NCI-H1105 treated with DMSO at 0.1 percent for 48 hours (cell line): ENCODE data around the gene LSS.

ENCODE experiments used
- DNase-seq: peaks from one replicate; lab custom pipeline; 2025; lab: John Stamatoyannopoulos, UW

The LSS gene

DNA sequence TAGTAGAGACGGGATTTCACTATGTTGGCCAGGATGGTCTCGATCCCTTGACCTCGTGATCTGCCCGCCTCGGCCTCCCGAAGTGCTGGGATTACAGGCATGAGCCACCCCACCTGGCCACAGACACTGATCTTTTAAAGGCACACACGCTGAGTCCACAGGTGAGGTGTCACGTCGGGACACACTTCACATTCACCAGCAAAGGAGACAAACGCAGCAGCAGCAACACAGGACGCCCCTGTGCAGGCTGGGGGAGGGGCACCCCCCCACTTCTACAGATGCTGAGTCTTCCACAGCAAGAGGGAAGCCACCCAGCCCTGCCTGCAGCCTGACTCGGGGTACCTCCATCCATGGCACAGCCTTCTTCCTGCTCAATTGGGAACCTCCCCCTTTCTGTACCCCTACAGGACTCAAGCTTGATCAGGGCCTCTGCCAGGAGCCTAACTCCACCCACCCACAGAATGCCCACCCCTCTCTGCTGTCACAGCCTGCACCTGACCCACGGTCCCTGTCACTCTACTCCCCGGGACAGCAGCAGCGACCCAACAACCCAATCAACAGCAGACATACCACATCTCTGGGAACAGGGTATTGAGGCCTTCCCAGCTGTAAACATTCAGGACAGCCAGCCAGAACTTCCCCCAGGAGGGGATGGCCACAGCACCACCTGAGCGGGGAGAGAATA lies 9.5 kb downstream of the LSS start:
- DNase-seq, result no peak

DNA sequence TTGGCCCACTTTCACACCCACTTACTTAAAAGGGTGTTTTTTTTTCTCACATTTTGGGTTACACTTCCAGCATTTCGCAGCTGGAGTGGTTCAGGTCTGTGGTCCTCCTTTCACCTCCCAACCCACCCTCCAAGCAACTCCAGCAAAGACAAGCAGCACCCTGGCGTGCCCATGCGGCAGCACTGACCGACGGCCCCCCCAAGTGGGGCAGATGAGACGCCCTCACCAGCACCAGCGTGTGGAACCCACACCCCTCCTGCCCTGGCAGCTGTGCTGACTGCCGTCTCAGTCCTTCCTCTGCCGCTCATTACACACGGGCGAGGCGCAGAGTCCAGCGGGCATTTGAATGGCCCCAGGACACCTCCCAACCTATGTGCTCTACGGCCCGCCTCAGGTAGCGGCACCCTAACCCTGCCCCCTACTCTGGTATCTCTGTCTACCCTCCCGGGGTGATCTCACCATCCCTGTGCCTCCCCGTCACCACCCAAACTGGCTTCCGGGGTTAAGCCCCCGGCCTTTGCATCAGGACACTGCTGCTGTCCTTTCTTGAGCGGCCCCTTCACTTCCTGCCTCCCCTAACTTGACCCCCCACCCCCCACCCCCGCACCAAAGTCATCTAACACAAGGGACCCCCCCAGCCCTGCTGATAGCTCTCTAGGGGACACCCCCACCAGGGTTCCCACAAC lies 10.9 kb downstream of the LSS start:
- DNase-seq, result no peak

DNA sequence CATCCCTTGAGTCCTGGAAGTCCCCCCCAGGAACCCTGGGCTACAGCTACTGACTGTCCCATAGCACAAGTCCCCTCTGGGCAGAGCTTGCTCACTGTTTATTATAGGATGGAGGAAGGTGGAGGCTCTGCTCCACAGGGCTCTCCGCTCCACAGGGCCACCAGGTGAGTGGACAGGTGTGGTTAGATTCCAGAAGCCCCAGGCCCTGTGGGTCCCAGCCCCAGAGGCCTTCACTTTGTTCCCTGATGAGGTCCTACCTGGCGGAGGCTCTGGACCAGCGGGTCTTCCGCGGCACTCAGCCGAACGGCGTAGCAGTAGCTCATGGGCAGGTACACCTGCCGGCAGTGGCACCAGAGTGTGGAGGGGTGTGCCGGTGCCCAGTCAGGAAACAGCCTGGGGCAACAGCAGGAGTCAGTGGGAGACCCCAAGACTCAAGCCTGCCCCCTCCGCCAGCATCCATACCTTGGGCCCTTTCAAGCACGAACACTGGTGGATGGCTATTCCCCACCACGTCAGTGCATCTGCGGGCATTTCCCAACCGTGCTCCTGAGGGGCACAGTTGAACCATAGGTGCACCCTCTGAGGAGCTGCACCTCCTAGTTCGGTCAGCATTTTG lies 12.3 kb downstream of the LSS start:
- DNase-seq, result no peak

DNA sequence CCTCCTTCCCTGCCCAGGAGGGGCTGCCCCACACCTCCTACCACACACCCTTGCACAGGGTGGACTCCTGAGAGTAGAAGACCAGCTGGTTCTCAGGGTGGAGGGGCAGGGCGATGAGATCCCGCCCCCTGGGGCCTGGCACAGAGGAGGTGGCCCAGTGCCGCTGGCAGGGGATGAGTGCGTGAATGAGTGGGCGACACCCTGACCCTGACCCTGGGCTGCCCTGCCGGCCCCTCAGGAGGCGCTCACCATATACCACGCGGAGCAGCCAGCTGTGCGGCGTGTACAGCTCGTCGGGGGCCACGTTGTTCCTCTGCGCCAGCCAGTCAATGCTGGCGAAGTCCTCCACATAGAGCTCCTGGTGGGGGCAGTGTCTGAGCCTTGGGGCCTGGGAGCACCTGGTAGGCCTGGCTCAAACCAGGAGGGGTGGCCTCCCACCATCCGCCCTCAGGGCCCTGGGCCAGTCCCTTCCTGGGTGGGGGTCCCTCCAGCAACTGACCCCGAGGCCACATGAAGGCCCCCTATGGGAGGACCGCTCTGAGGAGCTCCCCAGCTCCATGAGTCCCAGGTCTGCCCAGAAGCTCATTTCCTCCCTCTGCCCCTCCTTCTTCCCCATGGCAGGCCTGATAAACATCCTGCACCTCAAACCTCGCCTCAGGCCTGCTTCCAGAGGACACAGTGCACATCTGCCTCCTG lies 13.0 kb downstream of the LSS start:
- no peak for DNase-seq

DNA sequence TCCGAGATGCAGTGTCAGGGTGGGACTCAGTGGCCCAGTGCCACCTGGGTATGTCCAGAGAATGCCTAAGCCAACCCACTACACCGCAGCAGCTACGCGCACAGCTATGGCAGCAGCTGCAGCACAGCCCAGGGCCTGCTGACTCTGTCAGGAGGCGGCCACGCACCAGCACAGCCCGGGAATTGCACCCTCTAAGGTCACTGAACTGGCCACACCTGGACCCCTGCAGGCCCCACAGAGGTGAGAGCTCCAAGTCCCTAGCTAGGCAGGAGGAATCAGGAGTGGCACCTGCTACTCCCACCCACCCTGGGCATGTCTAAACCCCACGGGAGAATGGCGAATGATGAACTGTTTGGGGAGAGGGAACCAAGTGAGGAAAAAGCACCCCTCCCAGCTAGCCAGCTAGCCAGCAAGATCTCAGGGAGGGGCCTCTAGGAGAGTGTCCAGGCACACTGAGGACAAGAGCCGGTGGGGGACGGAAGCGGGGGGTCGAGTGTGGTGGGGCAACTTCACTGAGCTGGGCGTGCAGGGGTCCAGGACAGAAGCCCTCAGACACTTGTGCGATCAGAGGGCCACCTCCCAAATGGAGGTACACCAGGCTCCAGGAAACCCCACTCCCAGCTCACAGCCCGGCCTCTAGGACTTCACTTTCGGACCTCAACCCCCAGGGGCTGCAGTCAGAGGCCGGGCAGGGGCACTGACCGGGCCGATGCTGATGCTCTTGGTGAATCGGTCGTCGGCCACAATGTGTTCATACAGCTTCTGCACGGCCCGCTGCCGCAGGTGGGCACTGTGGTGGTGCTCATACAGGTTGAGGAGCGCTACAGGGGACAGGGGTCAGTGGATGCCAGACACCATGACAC lies 13.9 kb downstream of the LSS start:
- no peak for DNase-seq

DNA sequence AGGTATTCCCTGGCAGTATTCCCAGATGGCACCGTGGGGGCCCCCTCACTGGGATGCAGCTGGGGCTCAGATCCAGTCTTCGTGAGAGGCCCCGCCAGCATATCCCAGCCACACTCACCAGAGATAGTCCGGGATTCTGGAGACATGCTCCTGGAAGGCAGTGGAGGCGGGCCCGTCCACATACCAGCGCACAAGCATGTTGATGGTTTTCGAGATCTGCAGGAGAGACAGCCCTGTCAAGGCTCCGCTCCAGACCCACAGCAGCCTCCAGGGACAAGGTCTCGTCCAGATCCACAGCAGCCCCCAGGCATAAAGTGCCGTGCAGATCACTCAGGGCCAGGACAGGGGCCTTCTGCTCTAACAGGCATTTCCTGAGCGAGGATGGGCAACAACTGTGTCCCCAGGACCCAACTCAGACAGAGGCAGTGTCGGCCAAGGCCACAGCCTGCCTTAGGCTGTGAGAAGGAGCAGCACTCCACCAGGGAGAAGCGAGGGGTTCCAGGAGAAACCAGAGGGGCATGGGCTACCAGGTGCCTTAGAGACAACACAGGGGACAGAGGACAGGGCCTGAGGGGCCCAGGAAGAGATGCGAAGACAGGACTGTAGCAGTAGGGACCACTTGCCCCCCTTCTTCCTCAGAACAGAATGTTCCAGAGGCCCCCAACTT lies 14.8 kb downstream of the LSS start:
- no peak for DNase-seq

DNA sequence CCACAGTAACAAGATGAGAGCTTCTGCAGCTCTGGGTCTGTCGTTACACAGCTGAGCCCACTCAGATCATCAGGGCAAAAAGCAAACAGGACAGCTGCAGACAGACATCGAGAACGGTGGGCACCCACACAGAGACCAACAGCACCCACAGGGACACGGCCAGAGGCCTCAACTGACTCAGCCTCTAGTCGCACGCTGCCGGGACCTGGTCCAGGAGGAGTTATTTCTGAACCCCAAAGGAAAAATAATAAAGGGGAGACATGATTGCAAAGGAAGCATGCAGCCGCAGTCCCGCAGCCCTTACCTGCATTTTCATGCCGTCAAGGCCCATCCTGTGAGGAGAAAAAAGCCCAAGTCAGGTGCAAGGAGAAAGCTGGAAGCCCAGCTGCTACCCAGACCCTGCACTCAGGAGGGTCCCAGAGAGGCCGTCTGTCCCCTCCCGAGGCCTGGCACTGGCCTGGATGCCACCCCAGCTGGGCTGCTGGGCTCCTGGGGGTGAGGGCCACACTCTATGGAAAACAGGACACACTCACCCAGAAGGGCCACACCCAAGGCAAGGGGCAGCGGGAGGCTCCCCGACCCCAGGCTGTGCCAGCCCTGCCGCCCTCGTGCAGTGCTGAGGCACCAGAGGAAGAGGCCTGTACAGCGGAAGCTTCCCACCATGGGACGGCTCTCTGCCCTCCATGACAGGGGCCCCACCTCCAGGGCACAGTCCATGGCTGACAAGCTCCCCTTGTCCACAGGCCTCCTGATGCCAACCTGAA lies 15.7 kb downstream of the LSS start:
- no peak for DNase-seq

DNA sequence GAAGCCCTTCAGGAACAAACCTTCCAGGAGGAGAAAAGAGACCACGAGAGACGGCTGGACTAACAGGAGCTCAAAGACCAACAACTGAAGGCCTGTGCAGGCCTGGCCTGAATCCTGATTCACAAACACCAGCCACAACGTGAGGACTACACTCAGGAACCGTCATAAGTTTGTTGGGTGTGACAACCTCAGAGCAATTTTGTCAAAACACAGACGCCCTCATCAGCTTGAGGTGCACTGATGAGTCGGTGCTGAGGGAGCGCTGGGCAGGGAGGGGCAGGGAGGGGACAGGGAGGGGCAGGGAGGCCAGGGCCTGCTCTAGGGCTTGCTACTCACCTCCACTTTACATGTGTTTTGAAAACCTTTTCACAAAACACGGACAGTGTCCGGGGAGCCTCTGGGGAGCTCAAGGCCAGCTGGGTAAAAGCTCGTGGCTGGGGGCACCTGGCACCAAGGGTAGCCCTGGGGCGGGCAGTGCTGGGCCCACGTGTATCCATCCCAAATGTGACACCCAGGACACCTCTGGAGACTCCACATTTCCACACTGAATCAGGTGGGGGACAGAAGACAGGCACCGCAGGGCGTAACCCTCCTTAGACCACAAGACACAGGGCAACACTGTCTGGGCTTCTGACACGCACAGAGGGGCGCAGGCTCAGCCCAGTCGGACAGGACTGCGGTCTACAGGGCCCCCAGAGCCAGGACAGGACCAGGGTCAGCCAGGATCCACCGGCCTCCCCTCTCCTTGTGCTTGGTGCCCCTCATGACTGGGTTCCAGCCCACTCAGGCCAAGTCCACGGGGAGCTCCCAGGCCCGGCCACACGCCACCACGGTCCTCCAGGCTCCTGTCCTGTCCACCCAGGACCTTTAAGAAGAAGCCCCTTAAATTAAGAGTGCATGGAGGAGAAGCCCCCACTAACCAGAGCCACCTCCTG lies 16.5 kb downstream of the LSS start:
- no peak for DNase-seq

DNA sequence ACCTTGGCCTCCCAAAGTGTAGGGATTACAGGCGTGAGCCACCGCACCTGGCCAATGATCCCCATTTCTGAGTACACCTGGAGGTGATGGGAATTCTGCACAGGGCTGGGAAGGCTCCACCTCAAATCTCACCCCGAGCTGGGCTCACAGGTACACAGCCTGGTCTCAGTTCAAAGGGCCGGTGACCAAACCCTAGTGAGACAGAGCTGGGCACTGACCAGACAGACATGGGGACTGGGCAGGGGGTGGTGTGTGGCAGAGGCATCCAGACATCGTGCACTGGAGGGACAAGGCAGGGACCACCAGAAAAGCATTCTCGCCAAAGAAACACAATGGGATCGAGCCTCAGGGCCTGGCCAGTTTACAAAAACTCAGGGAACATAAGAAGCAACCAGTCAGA lies 17.2 kb downstream of the LSS start:
- DNase-seq, result no peak

DNA sequence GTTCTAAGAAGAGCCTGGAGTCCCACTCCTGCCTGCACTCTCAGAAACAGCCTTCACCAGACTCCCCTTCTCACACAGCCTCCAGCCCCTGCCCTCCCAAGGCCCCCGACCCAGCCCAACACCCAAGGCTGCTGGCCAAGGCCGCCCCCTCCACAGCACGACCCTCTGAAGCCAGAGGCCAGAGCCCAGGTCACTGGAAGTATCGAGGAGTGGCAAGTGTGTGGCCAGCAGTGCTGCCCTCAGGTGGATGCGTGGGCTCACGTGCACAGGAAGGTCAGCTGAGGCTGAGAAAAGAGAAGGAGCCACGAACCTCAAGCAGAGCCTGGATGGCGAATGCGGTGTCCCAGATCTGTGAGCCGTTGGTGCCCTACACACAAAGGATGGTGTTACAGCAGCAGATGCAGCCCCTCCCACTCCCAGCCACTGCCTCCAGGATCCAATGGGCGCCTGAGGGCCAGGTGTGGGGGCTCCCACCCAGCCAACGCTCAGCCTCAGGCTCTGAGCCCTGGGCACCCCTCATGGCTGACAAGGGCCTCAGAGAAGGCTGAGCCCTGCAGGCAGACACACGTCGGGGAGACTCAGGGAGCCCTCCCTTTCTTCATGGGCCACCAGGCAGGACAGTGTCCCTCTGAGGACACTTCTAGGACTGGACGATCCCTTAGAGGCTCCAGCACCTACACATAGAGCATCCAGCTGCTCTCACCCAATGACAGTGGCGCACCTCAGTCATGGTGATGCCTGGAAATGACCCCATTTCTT lies 18.0 kb downstream of the LSS start:
- no peak for DNase-seq

DNA sequence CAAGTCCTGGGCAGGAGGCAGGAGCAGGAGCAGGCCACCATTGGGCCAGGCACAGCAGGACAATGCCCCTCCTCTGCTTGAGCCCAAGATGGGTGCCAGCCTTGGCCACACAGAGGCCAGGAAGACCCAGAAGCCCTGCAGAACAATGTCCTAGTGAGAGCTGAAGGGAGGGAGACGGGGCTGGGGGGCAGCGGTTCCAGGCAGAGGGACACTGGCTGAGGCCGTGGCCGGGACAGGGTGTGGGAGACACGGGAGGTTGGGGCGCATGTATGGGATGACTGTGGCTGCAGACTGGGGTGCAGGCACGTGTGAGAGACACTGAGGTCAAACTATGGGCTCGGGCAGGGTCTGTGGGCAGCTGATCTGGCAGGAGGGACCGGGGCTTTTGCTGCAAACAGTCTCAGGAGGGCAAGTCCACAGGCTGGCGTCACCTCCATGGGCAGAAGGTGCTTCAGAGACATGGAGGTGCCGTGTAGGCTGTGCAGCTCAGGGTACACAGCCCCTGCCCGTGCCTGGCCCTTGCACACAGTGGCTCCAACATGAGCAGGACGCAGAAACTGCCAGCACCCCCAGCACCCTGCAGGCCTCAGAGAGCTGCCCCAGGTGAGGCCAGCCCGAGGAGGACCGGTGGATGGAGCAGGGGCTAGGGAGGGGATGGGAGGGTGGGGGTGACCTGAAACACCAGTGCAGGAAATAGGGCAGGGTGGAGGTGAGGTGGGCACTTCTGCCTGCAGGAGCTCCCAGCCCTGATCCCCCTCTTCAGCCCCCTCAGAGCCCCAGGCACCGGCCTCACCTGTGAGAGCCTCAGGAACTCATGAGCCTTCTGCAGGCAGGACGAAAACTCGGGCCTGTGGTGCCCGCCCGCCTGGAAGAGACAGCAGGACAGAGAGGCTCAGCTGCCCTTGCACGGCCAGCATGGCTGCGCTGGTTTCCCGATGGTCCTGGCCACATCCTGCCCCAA lies 19.5 kb downstream of the LSS start:
- DNase-seq, result no peak

DNA sequence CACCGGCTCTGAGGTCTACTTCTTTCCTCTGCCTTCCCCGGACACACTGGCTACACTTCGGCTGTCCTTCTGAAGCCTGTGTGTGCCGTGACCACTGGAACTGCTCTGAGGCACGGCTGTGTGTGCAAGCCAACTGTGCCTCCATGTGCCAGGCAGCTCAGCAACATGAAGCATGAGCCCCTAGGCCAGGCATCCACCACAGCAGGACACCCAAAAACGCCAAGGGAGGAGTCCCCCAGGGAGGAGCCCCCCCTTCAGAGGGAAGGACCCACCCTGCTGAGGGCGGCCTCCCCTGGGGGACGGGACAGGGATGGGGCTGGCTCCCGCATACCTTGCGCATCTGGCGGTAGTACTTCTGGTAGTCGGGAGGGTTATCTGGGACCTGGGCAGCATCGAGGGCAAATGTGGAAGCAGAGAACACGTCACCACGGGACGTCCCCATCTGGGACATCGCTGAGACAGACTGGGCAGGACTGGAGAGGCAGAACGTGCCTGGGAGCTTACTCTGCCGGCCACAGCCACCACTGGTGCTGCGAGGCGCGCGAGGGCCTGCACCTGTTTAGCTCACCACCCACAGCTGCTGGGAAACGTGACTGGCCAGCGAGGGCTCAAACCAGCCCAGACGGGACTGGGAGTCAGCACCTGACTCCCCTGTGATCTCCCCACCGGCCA lies 20.5 kb downstream of the LSS start:
- no peak for DNase-seq

DNA sequence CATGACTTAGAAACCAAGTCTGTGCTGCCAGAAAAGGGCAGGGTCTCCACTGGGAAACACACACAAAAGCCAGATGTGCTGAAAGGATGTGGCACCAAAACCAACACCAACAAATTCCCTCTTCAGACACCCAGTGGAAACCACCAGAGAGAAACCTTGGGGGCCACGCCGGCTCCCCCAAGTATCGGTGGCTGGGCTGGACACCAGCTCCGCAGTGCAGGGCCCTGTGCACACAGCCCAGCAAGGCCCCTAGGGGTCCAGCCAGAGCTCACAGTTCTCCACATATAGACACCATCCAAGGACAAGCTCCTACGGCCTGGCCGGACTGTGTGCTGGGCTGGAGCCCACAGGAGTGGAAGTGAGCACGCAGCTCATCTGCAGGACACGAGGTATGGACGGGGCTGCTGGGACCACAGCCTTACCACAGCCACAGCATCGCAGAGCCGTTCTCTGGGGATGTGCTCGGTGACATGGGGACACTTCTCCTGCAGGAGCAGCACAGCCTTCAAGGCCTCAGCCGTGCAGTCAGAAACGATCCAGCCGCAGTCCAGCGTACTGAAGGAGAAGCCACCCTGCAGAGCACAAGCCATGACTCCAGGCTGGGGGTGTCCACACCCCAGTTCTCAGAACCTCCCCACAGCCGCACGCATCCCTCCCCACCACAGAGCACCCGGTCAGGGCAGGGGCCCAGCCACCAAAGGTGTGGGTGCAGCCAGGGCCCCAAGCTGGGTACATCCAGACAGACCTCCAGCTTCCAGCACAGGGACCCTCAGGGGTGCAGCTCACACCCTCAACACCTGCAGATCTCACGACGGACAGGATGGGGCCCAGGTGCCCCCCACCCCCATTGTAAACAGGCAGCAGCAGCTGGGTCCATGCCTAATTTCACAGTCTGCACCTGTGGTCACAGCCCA lies 21.3 kb downstream of the LSS start:
- DNase-seq, result no peak

DNA sequence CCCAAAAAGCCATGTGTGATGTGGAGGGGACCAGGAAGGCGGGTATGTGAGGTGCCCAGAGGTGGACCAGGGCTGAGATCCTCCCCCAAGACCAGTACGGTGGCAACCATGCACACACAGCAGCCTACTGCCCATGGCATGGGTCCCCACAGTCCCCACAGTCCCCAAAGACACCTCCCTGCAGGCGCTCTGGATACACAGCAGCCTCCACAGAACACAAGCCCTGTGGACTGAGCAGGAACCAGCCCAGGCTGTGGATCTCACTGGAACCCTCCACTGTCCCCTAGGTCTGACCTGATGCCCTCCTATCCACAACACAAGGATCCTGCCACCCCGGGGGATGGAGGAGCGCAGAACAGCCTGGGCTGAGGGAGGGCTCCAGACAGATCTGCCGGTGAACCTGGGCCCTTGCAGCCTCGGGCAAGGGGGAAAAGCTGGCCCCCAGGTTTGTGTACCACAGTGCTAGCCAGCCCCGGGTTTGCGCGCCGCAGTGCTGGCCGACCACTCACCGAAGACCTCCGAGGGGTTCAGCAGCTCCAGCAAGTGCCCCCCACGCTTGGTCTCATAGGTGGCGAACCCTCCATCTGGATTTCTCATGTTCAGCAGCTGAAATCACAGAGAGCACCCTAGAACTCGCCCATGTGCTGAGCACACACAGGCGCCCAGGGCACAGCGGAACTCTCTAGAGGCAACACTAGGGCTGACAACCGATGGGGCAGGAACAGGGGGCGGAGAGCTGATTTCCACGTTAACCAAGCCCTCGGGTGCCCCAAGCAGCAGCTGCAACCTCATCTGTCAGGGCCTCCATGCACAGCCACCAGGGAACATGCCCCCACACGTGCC lies 22.2 kb downstream of the LSS start:
- DNase-seq, result no peak

DNA sequence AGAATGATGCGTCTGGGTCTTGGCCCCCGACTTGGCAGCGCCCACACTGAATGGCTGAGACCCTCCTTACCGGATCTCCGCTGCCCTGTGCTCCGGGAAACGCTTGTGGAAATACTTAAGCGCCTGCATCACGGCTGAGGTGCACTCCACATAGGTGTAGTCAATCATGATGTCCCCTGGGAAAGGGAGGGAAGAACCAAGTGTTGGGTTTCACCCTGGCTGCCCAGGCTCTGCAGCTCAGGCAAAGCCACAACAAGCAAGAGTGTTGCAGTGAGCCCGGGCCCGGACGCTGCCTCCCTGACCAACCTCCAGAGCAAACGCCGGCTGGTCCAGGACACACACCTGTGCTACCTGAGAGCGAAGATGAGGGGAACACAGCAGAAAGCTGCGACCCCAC lies 22.8 kb downstream of the LSS start:
- no peak for DNase-seq
